HEK293 (cell line): ENCODE results near the gene MAP3K5.
A peak's percentile ranks its signal among the peaks of the same experiment; 100 is the strongest.

Experiments
- CTCF ChIA-PET: fragments of 350-600 bp; formaldehyde crosslinking; extraction: SDS; loops from one replicate; lab custom pipeline; 2021; ENCODE audit warnings: antibody characterized with exemption; lab: Yijun Ruan, JAX
- POLR2A ChIA-PET: fragments of 300-600 bp; formaldehyde crosslinking; extraction: SDS; loops from one replicate; lab custom pipeline; 2020; ENCODE audit warnings: antibody characterized with exemption, inconsistent platforms; lab: Yijun Ruan, JAX
- H3K27ac ChIP-seq: fragments of 200-500 bp; sonication (Bioruptor generic); 2 replicates; pipeline ENCODE4 v1.5.1; 2014; ENCODE audit warnings: low read depth, low read length, control low read depth, inconsistent platforms; ENCODE audit errors: extremely low read depth
- H3K36me3 ChIP-seq, 2 experiments: fragments of 200-500 bp in 1 of 2; sonication (Bioruptor generic) in 1 of 2; 1 replicate in 1 of 2; 2 replicates in 1 of 2; pipeline ENCODE4 v1.5.1; 2014 to 2017; ENCODE audit warnings: inconsistent platforms in 2 of 2, low read length in 2 of 2; ENCODE audit not compliant: control insufficient read depth in 2 of 2, insufficient read depth in 1 of 2
- H3K4me1 ChIP-seq: fragments of 200-500 bp; sonication (Bioruptor generic); 2 replicates; pipeline ENCODE4 v1.5.1; 2014; ENCODE audit warnings: mild to moderate bottlenecking, low read length, inconsistent platforms; ENCODE audit not compliant: control insufficient read depth, insufficient read depth
- H3K4me3 ChIP-seq: 2 replicates; pipeline ENCODE4 v1.5.1; 2011; ENCODE audit warnings: low read depth, mild to moderate bottlenecking, control low read depth, low read length, moderate library complexity
- H3K9me3 ChIP-seq: fragments of 200-500 bp; sonication (Bioruptor generic); 2 replicates; pipeline ENCODE4 v1.5.1; 2014; ENCODE audit warnings: low read depth, low read length, inconsistent platforms; ENCODE audit not compliant: control insufficient read depth, insufficient read depth
- KLF8 ChIP-seq: fragments of 450-650 bp; formaldehyde crosslinking; IDR thresholded peaks from 2 replicates; pipeline ENCODE4 v1.5.1; 2016; ENCODE audit warnings: missing biosample characterization, missing genetic modification characterization
- TCF7L2 ChIP-seq: IDR thresholded peaks from 2 replicates; pipeline ENCODE4 v1.6.1; 2011; ENCODE audit warnings: low read depth, mild to moderate bottlenecking, inconsistent platforms, low read length, moderate library complexity, borderline replicate concordance
- TRIM28 ChIP-seq: IDR thresholded peaks from 2 replicates; pipeline ENCODE4 v1.6.1; 2011; ENCODE audit warnings: low read length, control low read depth, borderline replicate concordance
- YY2 ChIP-seq: fragments of 450-650 bp; formaldehyde crosslinking; IDR thresholded peaks from 2 replicates; pipeline ENCODE4 v1.5.1; 2016; ENCODE audit warnings: missing biosample characterization, missing genetic modification characterization
- ZBTB20 ChIP-seq: fragments of 450-650 bp; formaldehyde crosslinking; IDR thresholded peaks from 2 replicates; pipeline ENCODE4 v1.5.1; 2016; ENCODE audit warnings: missing biosample characterization, missing genetic modification characterization
- ZEB2 ChIP-seq: fragments of 450-650 bp; formaldehyde crosslinking; IDR thresholded peaks from 2 replicates; pipeline ENCODE4 v1.5.1; 2016; ENCODE audit warnings: missing biosample characterization, missing genetic modification characterization
- ZNF2 ChIP-seq: fragments of 450-650 bp; formaldehyde crosslinking; IDR thresholded peaks from 2 replicates; pipeline ENCODE4 v1.5.1; 2016; ENCODE audit warnings: missing biosample characterization, missing genetic modification characterization
- ZNF416 ChIP-seq: fragments of 450-650 bp; formaldehyde crosslinking; IDR thresholded peaks from 2 replicates; pipeline ENCODE4 v1.5.1; 2016; ENCODE audit warnings: missing biosample characterization, missing genetic modification characterization
- ZNF571 ChIP-seq: fragments of 450-650 bp; formaldehyde crosslinking; IDR thresholded peaks from 2 replicates; pipeline ENCODE4 v1.5.0; 2017; ENCODE audit warnings: missing biosample characterization, missing genetic modification characterization
- ZNF585B ChIP-seq: fragments of 450-650 bp; formaldehyde crosslinking; IDR thresholded peaks from 2 replicates; pipeline ENCODE4 v1.5.1; 2016; ENCODE audit warnings: missing biosample characterization, missing genetic modification characterization
- ZNF623 ChIP-seq: fragments of 450-650 bp; formaldehyde crosslinking; IDR thresholded peaks from 2 replicates; pipeline ENCODE4 v1.5.1; 2016; ENCODE audit warnings: missing biosample characterization, missing genetic modification characterization
- ZNF654 ChIP-seq: fragments of 450-650 bp; formaldehyde crosslinking; IDR thresholded peaks from 2 replicates; pipeline ENCODE4 v1.5.1; 2016; ENCODE audit warnings: low read depth, missing biosample characterization, missing genetic modification characterization
- ZNF658 ChIP-seq: fragments of 450-650 bp; formaldehyde crosslinking; IDR thresholded peaks from 2 replicates; pipeline ENCODE4; 2016; ENCODE audit warnings: missing biosample characterization, missing genetic modification characterization
- ZNF660 ChIP-seq: fragments of 450-650 bp; IDR thresholded peaks from 2 replicates; pipeline ENCODE4 v1.5.1; 2018; ENCODE audit warnings: missing biosample characterization, mild to moderate bottlenecking, missing genetic modification characterization
- ZNF664 ChIP-seq: fragments of 450-650 bp; formaldehyde crosslinking; IDR thresholded peaks from 2 replicates; pipeline ENCODE4 v1.5.1; 2016; ENCODE audit warnings: missing biosample characterization, missing genetic modification characterization
- ZSCAN5A ChIP-seq: fragments of 450-650 bp; formaldehyde crosslinking; IDR thresholded peaks from 2 replicates; pipeline ENCODE4 v1.5.1; 2016; ENCODE audit warnings: missing biosample characterization, missing genetic modification characterization
- TF ChIP-seq, protein P1 (sequence below): fragments of 450-650 bp; formaldehyde crosslinking; IDR thresholded peaks from 2 replicates; pipeline ENCODE4 v1.5.1; 2016; ENCODE audit warnings: missing biosample characterization, missing genetic modification characterization
- TF ChIP-seq, protein P2 (sequence below): fragments of 450-650 bp; formaldehyde crosslinking; IDR thresholded peaks from 2 replicates; pipeline ENCODE4 v1.5.1; 2016; ENCODE audit warnings: missing biosample characterization, missing genetic modification characterization, borderline replicate concordance
- TF ChIP-seq, protein P3 (sequence below): fragments of 450-650 bp; formaldehyde crosslinking; IDR thresholded peaks from 2 replicates; pipeline ENCODE4 v1.5.1; 2016; ENCODE audit warnings: missing biosample characterization, missing genetic modification characterization, borderline replicate concordance
- TF ChIP-seq, protein P4 (sequence below): fragments of 450-650 bp; formaldehyde crosslinking; IDR thresholded peaks from 2 replicates; pipeline ENCODE4 v1.5.1; 2016; ENCODE audit warnings: missing biosample characterization, missing genetic modification characterization

MAP3K5 gene

DNA sequence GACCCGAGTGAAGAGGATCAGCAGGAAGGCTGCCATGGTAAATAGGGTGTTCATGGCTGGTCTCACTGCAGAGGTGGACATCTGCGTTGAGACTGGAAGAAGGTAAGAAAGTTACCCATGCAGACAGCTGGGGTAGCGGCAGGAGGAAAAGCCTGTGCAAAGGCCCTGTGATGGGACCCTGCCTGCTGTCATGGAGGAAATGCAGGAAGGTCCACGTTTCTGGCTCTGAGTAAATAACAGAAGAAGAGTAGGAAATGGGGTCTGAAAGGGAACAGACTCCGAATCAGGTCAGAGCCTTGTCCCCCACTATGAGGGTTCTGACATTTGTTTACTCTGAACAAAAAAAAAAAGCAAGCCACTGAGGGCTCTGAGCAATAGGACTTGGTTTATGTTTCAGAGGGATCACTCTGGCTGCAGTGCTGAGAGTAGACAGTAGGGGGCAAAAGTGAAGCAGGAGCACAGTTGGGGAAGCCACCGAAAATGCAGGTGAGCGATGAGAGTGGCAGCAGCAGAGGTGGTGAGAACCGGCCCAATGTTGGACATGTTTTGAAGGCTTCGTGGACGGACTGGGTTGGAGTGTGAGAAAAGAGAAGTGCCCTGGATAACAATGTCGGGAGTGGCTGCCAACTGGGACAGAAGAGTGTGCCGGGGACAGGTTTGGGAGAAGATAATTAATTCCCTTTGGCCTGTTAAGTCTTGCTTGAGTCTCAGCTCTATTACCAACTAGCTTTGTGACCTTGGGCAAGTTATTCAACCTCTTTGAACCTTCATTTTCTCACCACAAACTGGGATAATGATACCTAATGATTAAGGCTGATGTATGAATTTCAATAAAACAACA lies 184.1 kb downstream of the MAP3K5 start:
- Histone ChIP-seq H3K9me3 (no peaks in the 10 kb centered on the region), H3K36me3 (peaks cover 0 to 2% of the 10 kb centered on the region in 2 experiments; a peak in 1 of 3 replicates), H3K4me3 (no peak overlapping the region), H3K4me1 (peaks cover 26% of the 10 kb centered on the region), H3K27ac (no peak overlapping the region)
- TF ChIP-seq ZNF571 (tag by site-specific recombination) (no peak), ZNF2 (0 out of 2 replicates have a peak, but pooled peaks have one; percentile 26), ZEB2 (tag by site-specific recombination) (peak; percentile 71), TCF7L2 (no peak), ZSCAN5A (tag by site-specific recombination) (no peak), ZNF416 (no peak), ZNF654 (tag by site-specific recombination) (peak; percentile 68), ZNF623 (tag by site-specific recombination) (peak; percentile 89), ZNF660 (tag by site-specific recombination) (0 out of 2 replicates have a peak, but pooled peaks have one; percentile 12), ZNF658 (tag by site-specific recombination) (no peak), TRIM28 (peak; percentile 11; the same call in 1 of the 2 replicates), KLF8 (no peak)
- TF ChIP-seq, protein P1, sequence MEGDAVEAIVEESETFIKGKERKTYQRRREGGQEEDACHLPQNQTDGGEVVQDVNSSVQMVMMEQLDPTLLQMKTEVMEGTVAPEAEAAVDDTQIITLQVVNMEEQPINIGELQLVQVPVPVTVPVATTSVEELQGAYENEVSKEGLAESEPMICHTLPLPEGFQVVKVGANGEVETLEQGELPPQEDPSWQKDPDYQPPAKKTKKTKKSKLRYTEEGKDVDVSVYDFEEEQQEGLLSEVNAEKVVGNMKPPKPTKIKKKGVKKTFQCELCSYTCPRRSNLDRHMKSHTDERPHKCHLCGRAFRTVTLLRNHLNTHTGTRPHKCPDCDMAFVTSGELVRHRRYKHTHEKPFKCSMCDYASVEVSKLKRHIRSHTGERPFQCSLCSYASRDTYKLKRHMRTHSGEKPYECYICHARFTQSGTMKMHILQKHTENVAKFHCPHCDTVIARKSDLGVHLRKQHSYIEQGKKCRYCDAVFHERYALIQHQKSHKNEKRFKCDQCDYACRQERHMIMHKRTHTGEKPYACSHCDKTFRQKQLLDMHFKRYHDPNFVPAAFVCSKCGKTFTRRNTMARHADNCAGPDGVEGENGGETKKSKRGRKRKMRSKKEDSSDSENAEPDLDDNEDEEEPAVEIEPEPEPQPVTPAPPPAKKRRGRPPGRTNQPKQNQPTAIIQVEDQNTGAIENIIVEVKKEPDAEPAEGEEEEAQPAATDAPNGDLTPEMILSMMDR (tag by site-specific recombination), result peak; percentile 67
- TF ChIP-seq, protein P2, sequence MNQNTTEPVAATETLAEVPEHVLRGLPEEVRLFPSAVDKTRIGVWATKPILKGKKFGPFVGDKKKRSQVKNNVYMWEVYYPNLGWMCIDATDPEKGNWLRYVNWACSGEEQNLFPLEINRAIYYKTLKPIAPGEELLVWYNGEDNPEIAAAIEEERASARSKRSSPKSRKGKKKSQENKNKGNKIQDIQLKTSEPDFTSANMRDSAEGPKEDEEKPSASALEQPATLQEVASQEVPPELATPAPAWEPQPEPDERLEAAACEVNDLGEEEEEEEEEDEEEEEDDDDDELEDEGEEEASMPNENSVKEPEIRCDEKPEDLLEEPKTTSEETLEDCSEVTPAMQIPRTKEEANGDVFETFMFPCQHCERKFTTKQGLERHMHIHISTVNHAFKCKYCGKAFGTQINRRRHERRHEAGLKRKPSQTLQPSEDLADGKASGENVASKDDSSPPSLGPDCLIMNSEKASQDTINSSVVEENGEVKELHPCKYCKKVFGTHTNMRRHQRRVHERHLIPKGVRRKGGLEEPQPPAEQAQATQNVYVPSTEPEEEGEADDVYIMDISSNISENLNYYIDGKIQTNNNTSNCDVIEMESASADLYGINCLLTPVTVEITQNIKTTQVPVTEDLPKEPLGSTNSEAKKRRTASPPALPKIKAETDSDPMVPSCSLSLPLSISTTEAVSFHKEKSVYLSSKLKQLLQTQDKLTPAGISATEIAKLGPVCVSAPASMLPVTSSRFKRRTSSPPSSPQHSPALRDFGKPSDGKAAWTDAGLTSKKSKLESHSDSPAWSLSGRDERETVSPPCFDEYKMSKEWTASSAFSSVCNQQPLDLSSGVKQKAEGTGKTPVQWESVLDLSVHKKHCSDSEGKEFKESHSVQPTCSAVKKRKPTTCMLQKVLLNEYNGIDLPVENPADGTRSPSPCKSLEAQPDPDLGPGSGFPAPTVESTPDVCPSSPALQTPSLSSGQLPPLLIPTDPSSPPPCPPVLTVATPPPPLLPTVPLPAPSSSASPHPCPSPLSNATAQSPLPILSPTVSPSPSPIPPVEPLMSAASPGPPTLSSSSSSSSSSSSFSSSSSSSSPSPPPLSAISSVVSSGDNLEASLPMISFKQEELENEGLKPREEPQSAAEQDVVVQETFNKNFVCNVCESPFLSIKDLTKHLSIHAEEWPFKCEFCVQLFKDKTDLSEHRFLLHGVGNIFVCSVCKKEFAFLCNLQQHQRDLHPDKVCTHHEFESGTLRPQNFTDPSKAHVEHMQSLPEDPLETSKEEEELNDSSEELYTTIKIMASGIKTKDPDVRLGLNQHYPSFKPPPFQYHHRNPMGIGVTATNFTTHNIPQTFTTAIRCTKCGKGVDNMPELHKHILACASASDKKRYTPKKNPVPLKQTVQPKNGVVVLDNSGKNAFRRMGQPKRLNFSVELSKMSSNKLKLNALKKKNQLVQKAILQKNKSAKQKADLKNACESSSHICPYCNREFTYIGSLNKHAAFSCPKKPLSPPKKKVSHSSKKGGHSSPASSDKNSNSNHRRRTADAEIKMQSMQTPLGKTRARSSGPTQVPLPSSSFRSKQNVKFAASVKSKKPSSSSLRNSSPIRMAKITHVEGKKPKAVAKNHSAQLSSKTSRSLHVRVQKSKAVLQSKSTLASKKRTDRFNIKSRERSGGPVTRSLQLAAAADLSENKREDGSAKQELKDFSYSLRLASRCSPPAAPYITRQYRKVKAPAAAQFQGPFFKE (tag by site-specific recombination), result no peak
- CTCF ChIA-PET, result interaction anchor here (0.6 to 4.1 kb wide), 14 partner anchors 23 to 1586 kb away, joined by 3 to 25 read pairs (median 4); partner anchors contain the start of gene MAP3K5
- POLR2A ChIA-PET, result no interaction called here

DNA sequence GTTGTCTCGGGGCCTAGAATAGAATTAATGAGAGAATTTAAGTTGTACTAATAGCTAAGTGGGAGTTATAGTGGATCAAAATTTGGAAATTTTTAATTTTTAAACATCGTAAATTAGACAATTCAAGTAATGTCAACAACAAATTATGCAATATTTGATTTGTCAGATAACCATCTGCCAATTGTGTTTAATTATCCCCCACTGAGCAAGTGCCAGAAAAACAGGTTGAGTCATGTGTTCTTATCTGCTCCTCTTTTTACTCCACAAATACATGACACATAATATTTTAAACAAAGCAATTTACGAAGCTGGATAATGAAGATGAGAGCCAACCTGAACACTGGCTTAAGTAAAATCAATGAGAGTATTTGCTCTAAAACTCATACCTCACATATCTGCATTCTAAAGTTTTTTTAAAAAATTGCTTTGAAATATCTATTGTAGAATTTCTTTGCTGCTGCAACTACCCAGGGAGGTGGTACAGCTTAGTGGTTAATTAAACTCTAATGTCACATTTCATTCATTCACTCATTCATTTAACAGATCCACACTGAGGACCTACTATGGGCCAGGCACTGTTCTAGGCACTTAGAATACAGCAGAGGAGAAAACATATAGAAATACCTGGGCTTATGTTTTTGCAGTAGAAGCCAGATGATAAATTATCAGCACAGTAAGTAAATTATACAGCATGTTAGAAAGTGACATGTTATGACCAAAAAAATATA lies 184.9 kb downstream of the MAP3K5 start:
- Histone ChIP-seq H3K4me1 (peaks cover 26% of the 10 kb centered on the region), H3K9me3 (no peaks in the 10 kb centered on the region), H3K27ac (no peak overlapping the region), H3K36me3 (no peaks in the 10 kb centered on the region), H3K4me3 (no peak overlapping the region)
- ChIA-PET POLR2A (no interaction called here), CTCF (interaction anchor here (0.7 to 4.1 kb wide), 13 partner anchors 11 to 411 kb away, joined by 3 to 25 read pairs (median 3); partner anchors contain the start of gene MAP3K5)
- no peak for TF ChIP-seq ZNF664 (tag by site-specific recombination)
- no peak for TF ChIP-seq YY2 (tag by site-specific recombination)
- TF ChIP-seq ZNF585B (tag by site-specific recombination), result no peak
- TF ChIP-seq, protein P3, sequence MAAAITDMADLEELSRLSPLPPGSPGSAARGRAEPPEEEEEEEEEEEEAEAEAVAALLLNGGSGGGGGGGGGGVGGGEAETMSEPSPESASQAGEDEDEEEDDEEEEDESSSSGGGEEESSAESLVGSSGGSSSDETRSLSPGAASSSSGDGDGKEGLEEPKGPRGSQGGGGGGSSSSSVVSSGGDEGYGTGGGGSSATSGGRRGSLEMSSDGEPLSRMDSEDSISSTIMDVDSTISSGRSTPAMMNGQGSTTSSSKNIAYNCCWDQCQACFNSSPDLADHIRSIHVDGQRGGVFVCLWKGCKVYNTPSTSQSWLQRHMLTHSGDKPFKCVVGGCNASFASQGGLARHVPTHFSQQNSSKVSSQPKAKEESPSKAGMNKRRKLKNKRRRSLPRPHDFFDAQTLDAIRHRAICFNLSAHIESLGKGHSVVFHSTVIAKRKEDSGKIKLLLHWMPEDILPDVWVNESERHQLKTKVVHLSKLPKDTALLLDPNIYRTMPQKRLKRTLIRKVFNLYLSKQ (tag by site-specific recombination), result no peak
- TF ChIP-seq ZBTB20 (tag by site-specific recombination), result no peak
- TF ChIP-seq, protein P4, sequence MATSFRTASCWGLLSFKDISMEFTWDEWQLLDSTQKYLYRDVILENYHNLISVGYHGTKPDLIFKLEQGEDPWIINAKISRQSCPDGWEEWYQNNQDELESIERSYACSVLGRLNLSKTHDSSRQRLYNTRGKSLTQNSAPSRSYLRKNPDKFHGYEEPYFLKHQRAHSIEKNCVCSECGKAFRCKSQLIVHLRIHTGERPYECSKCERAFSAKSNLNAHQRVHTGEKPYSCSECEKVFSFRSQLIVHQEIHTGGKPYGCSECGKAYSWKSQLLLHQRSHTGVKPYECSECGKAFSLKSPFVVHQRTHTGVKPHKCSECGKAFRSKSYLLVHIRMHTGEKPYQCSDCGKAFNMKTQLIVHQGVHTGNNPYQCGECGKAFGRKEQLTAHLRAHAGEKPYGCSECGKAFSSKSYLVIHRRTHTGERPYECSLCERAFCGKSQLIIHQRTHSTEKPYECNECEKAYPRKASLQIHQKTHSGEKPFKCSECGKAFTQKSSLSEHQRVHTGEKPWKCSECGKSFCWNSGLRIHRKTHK (tag by site-specific recombination), result no peak
